ENCODE results near the gene AKAP6. TPM values are rescaled to one million over a fixed set of nuclear protein-coding genes. Genes with fewer than 3 reads are reported as not detected.

Gene AKAP6
- total and polyA plus RNA-seq, 2 experiments from 2014 or later, result 0.38 to 0.42 TPM

- Mint-ChIP-seq H3K9me3 (no peaks in the 10 kb centered on the region), H3K36me3 (ENCODE audit: low read depth) (no peaks in the 10 kb centered on the region), H3K4me1 (peaks cover 4% of the 10 kb centered on the region; the same call in 1 of the 3 replicates), H3K4me3 (no peak overlapping the region), H3K27me3 (ENCODE audit: insufficient read depth, low read depth, poor library complexity) (no peaks in the 10 kb centered on the region), H3K27ac (no peak overlapping the region)
- Histone ChIP-seq H3K27me3 (ENCODE audit: insufficient read depth) (no peaks in the 10 kb centered on the region), H4K20me1 (replicated peaks; ENCODE audit: insufficient read depth) (no peaks in the 10 kb centered on the region), H3F3A (replicated peaks; ENCODE audit: low read depth) (no peaks in the 10 kb centered on the region), H3K9me2 (ENCODE audit: insufficient read depth) (no peaks in the 10 kb centered on the region), H3K4me2 (no peak overlapping the region), H3K4me1 (ENCODE audit: insufficient read depth) (no peaks in the 10 kb centered on the region), H3K79me2 (replicated peaks; ENCODE audit: insufficient read depth) (no peaks in the 10 kb centered on the region), H3K27ac (ENCODE audit: low read depth) (no peak overlapping the region), H2AFZ (0 out of 2 replicates have a peak overlapping the region, but pooled peaks have one; percentile 10), H3K4me3 (no peak overlapping the region), H3K36me3 (ENCODE audit: insufficient read depth) (no peaks in the 10 kb centered on the region)
- DNase-seq (ENCODE audit: low spot score) (no peak), ATAC-seq (no peak)
- TF ChIP-seq STAT1 (IDR thresholded peaks at IDR 0.05; ENCODE audit: unreplicated experiment), result no peak
- no peak for TF ChIP-seq REST (IDR thresholded peaks at IDR 0.05; ENCODE audit: unreplicated experiment)
- TF ChIP-seq EZH2 (IDR thresholded peaks at IDR 0.05; ENCODE audit: low read depth, unreplicated experiment), result no peak
- no peak for TF ChIP-seq CREB1 (CRISPR knock-in tag; IDR thresholded peaks at IDR 0.05; ENCODE audit: low read depth)
- TF ChIP-seq JUNB (IDR thresholded peaks at IDR 0.05; ENCODE audit: unreplicated experiment), result no peak
- no peak for TF ChIP-seq ZNF462 (CRISPR knock-in tag; IDR thresholded peaks at IDR 0.05)
- no peak for TF ChIP-seq ZNF114 (CRISPR knock-in tag; IDR thresholded peaks at IDR 0.05)
Measured at GRCh38 chr14:32545506-32546210, 216.6 kb downstream of the AKAP6 start.

Measured in GM23338 (cell line).